ENCODE measurements around the gene PDE7B. TPM values are rescaled to one million over a fixed set of nuclear protein-coding genes. Genes with fewer than 3 reads are reported as not detected.

PDE7B gene
- total and polyA plus RNA-seq, 2 of the 4 experiments (the other 2 are of a cell fraction), result 7.8 to 12.4 TPM

DNA sequence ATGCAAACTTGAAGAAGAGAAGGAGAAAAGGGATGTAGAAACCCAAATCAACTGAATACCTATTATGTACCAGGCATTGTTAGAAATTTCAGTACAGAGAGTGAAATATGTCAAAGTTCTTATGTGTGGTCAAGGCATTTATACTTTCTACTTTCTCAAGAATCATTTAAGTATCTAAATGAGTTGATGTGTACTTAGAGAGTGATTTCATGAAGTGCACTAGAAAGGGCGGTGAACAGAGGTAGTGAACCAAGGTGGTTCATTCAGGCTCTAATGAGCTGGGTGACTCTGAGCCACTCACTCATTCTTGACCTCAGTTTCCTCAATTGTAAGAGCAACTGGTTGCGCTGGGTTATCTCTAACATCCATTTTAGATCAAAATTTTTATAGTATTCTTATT lies 3.3 kb downstream of the PDE7B start:
- H3K9ac ChIP-seq (ENCODE audit: low read depth, low read length), result no peak overlapping the region
- peaks cover 6% of the 10 kb centered on the region for H3K36me3 ChIP-seq (ENCODE audit: control insufficient read depth, insufficient read depth, low read length)
- H4K8ac ChIP-seq (ENCODE audit: low read depth in 2 of 2, low read length in 2 of 2), result no peak overlapping the region
- H2BK15ac ChIP-seq (ENCODE audit: low read depth, low read length), result no peak overlapping the region; the same call in 2 of the 3 replicates
- H2BK120ac ChIP-seq (ENCODE audit: low read depth, low read length), result no peak overlapping the region
- no peak overlapping the region; the same call in 1 of the 2 replicates for H3K14ac ChIP-seq (replicated peaks; ENCODE audit: low read depth, low read length)
- H3K9me1 ChIP-seq (ENCODE audit: insufficient read depth, low read length), result peaks cover 3% of the 10 kb centered on the region; the same call in 1 of the 2 replicates
- POLR2A ChIA-PET (ENCODE audit: unreplicated experiment), result no interaction called here
- CTCF ChIA-PET, result no interaction called here
- no peak overlapping the region for H4K5ac ChIP-seq (ENCODE audit: low read depth, low read length)
- DNase-seq (no peak), ATAC-seq (ENCODE audit: low read depth) (no peak)
- 0 out of 2 replicates have a peak overlapping the region, but pooled peaks have one; percentile 28 for H3K4me2 ChIP-seq (ENCODE audit: low read depth, low read length)
- no peak overlapping the region; the same call in 1 of the 2 replicates for H3K23ac ChIP-seq (ENCODE audit: low read depth, low read length)
- intact Hi-C loops (cut with micrococcal nuclease), result loop anchor here (5.0 kb wide), 3 partner anchors 183 to 373 kb away; no protein-coding TSS in a partner anchor
- no peak overlapping the region for H4K91ac ChIP-seq (ENCODE audit: insufficient read depth, low read depth, low read length)
- H3K79me1 ChIP-seq (ENCODE audit: low read depth in 1 of 2, low read length in 2 of 2), result peaks cover 6 to 38% of the 10 kb centered on the region in 2 experiments
- no TSS peak for BruUV-seq (replicated peaks)
- no peaks in the 10 kb centered on the region for H3K27me3 ChIP-seq (ENCODE audit: control insufficient read depth, insufficient read depth, low read length)
- H3K4me1 ChIP-seq (ENCODE audit: control insufficient read depth, insufficient read depth, low read length), result peaks cover 11% of the 10 kb centered on the region
- in situ Hi-C loops (cut with MboI; ENCODE audit: low sequenced_read_pairs), result no loop called here
- no peak overlapping the region for H3K56ac ChIP-seq (ENCODE audit: extremely low read depth, insufficient read depth, low read length)
- H2AK9ac ChIP-seq (replicated peaks; ENCODE audit: low read depth, low read length, poor library complexity), result no peak overlapping the region
- H2BK5ac ChIP-seq (ENCODE audit: low read depth, low read length, poor library complexity, severe bottlenecking), result no peak overlapping the region
- dilution Hi-C loops (cut with HindIII; ENCODE audit: low sequenced_read_pairs, unreplicated experiment), result no loop called here
- H3K27ac ChIP-seq (ENCODE audit: insufficient read depth, low read length), result no peak overlapping the region
- WGBS, 2 experiments (ENCODE audit: extremely low coverage in 2 of 2, insufficient read length in 1 of 2), result no CpG with 5 or more reads among the region's 2 CpGs
- H2AFZ ChIP-seq (replicated peaks; ENCODE audit: low read length, poor library complexity), result no peak overlapping the region
- no peak overlapping the region; the same call in 1 of the 2 replicates for H2AK5ac ChIP-seq (ENCODE audit: low read depth, low read length)
- no peak overlapping the region for H3K4ac ChIP-seq (ENCODE audit: low read depth, low read length)
- TF ChIP-seq, protein P1, sequence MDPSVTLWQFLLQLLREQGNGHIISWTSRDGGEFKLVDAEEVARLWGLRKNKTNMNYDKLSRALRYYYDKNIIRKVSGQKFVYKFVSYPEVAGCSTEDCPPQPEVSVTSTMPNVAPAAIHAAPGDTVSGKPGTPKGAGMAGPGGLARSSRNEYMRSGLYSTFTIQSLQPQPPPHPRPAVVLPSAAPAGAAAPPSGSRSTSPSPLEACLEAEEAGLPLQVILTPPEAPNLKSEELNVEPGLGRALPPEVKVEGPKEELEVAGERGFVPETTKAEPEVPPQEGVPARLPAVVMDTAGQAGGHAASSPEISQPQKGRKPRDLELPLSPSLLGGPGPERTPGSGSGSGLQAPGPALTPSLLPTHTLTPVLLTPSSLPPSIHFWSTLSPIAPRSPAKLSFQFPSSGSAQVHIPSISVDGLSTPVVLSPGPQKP (IDR thresholded peaks at IDR 0.05; ENCODE audit: borderline replicate concordance, low read depth, low read length), result no peak
- TF ChIP-seq CHD1 (IDR thresholded peaks at IDR 0.05; ENCODE audit: low read depth, low read length), result no peak
- TF ChIP-seq NFE2L2 (IDR thresholded peaks at IDR 0.05; ENCODE audit: low read depth, low read length), result no peak
- no peak for TF ChIP-seq SMC3 (IDR thresholded peaks at IDR 0.05; ENCODE audit: low read depth, low read length)
- TF ChIP-seq, protein P2, sequence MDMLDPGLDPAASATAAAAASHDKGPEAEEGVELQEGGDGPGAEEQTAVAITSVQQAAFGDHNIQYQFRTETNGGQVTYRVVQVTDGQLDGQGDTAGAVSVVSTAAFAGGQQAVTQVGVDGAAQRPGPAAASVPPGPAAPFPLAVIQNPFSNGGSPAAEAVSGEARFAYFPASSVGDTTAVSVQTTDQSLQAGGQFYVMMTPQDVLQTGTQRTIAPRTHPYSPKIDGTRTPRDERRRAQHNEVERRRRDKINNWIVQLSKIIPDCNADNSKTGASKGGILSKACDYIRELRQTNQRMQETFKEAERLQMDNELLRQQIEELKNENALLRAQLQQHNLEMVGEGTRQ (IDR thresholded peaks at IDR 0.05; ENCODE audit: low read depth, low read length), result no peak
- no peaks in the 10 kb centered on the region for H4K20me1 ChIP-seq (ENCODE audit: insufficient read depth, low read length)
- no peak overlapping the region for H2BK20ac ChIP-seq (ENCODE audit: low read depth, low read length)
- no peak overlapping the region for H3K4me3 ChIP-seq (ENCODE audit: insufficient read depth, low read depth, low read length)
- H3K9me3 ChIP-seq (ENCODE audit: control insufficient read depth, insufficient read depth, low read length), result no peaks in the 10 kb centered on the region
- H3K18ac ChIP-seq (ENCODE audit: low read depth, low read length), result no peak overlapping the region
